Measurements from ENCODE around the gene CIDEA. TPM values are rescaled to one million over a fixed set of nuclear protein-coding genes. Genes with fewer than 3 reads are reported as not detected.
A peak's percentile ranks its signal among the peaks of the same experiment; 100 is the strongest.

Gene CIDEA
- polyA plus RNA-seq, 3 donors: not detected

DNA sequence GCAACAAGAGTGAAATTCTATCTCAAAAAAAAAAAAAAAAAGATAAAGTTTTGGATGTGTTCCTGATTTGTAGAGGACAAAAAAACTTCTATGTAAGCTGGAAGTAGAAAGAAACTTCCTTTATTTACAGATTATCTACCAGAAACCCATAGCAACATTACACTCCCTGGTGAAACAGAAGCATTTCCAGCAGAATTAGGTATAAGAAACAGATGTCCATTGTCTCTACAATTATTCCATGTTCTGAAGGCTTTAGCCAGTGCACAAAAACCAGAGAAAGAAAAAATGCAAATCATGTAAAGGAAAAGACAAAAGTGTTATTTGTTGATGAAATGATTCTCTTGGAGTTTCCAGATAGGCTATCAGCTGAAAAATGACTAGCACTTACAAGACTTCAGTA lies 58.8 kb downstream of the CIDEA start:
- Histone ChIP-seq H3K9ac (ENCODE audit: insufficient read depth, low read length, poor library complexity, severe bottlenecking) (no peak overlapping the region), H3K27ac (ENCODE audit: low read depth in 1 of 2, low read length in 2 of 2) (no peak overlapping the region), H3K36me3 (replicated peaks in 1 of 2; ENCODE audit: control insufficient read depth in 1 of 2, insufficient read depth in 2 of 2, low read length in 2 of 2) (peaks cover 3 to 42% of the 10 kb centered on the region in 2 donors), H3K9me3 (replicated peaks in 1 of 2; ENCODE audit: control insufficient read depth in 1 of 2, insufficient read depth in 1 of 2, low read length in 2 of 2) (peaks cover 8 to 9% of the 10 kb centered on the region in 2 donors), H3K4me2 (replicated peaks; ENCODE audit: extremely low read depth, low read length, poor library complexity, severe bottlenecking) (no peak overlapping the region), H3K27me3 (ENCODE audit: control insufficient read depth in 2 of 2, insufficient read depth in 2 of 2, low read length in 2 of 2) (peaks cover 0 to 11% of the 10 kb centered on the region in 2 donors), H3K4me3 (replicated peaks in 1 of 3; ENCODE audit: low read depth in 2 of 3, low read length in 3 of 3) (no peak overlapping the region), H4K20me1 (ENCODE audit: insufficient read depth, low read length) (no peaks in the 10 kb centered on the region), H3K79me2 (ENCODE audit: insufficient read depth, low read length) (peaks cover 9% of the 10 kb centered on the region), H3K4me1 (ENCODE audit: control insufficient read depth in 1 of 2, insufficient read depth in 2 of 2, low read length in 2 of 2) (peaks cover 20 to 26% of the 10 kb centered on the region in 2 donors), H2AFZ (ENCODE audit: insufficient read depth, low read depth, low read length, poor library complexity, severe bottlenecking) (no peak overlapping the region)
- peaks cover 0 to 15% (median 11%) of the 10 kb centered on the region in 3 donors for H3K27me3 Mint-ChIP-seq (ENCODE audit: low read depth in 3 of 3)
- H3K9me3 Mint-ChIP-seq: peaks cover 0 to 16% (median 10%) of the 10 kb centered on the region in 7 donors
- no peak for DNase-seq
- intact Hi-C loops (cut with micrococcal nuclease): no loop called here
- H3K4me3 Mint-ChIP-seq: no peak overlapping the region
- H3K27ac Mint-ChIP-seq: no peak overlapping the region
- H3K4me1 Mint-ChIP-seq: peaks cover 20% of the 10 kb centered on the region
- peaks cover 19 to 37% of the 10 kb centered on the region in 2 donors for H3K36me3 Mint-ChIP-seq
- TF ChIP-seq, protein P1, sequence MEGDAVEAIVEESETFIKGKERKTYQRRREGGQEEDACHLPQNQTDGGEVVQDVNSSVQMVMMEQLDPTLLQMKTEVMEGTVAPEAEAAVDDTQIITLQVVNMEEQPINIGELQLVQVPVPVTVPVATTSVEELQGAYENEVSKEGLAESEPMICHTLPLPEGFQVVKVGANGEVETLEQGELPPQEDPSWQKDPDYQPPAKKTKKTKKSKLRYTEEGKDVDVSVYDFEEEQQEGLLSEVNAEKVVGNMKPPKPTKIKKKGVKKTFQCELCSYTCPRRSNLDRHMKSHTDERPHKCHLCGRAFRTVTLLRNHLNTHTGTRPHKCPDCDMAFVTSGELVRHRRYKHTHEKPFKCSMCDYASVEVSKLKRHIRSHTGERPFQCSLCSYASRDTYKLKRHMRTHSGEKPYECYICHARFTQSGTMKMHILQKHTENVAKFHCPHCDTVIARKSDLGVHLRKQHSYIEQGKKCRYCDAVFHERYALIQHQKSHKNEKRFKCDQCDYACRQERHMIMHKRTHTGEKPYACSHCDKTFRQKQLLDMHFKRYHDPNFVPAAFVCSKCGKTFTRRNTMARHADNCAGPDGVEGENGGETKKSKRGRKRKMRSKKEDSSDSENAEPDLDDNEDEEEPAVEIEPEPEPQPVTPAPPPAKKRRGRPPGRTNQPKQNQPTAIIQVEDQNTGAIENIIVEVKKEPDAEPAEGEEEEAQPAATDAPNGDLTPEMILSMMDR (IDR thresholded peaks at IDR 0.05): no peak

DNA sequence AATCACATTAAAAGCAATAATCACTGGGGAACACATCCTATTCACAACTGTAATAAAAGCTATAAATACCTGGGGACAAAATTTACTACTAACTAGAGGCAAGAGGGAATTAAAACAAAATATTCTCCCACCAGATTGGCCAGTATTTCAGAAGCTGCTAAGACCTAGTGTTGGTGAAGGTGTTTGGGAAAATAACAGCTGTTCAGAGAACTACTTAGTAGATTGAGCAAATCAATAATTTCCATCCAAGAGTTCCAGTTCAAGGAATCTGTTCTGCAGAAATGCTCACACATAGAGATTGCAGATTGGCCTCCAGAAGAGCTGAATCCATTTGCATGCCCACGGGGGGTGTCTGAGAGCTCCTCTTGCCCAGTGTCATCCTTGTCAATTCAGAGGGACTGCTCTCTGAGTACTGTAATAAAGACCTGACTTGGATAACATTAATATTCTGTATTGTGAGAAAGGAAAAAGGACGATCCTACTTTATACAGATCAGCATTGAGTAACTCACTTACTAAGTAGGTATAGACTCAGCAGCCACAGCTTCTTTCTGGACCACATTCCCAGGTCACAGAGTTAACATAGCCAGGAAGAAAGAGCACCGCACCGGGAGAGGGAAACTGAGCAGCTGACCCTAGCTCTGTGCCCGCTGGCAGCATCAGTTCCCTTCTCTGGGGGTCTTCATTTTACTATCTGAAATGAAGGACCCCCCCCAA lies 59.5 kb downstream of the CIDEA start:
- Histone ChIP-seq H3K9me3 (replicated peaks in 1 of 2; ENCODE audit: control insufficient read depth in 1 of 2, insufficient read depth in 1 of 2, low read length in 2 of 2) (peaks cover 8 to 9% of the 10 kb centered on the region in 2 donors), H3K9ac (ENCODE audit: insufficient read depth, low read length, poor library complexity, severe bottlenecking) (no peak overlapping the region), H3K79me2 (ENCODE audit: insufficient read depth, low read length) (peaks cover 9% of the 10 kb centered on the region), H3K27me3 (ENCODE audit: control insufficient read depth in 2 of 2, insufficient read depth in 2 of 2, low read length in 2 of 2) (peaks cover 0 to 11% of the 10 kb centered on the region in 2 donors), H3K4me1 (ENCODE audit: control insufficient read depth in 1 of 2, insufficient read depth in 2 of 2, low read length in 2 of 2) (peaks cover 25 to 27% of the 10 kb centered on the region in 2 donors), H3K4me3 (replicated peaks in 1 of 3; ENCODE audit: low read depth in 2 of 3, low read length in 3 of 3) (no peak overlapping the region), H3K36me3 (replicated peaks in 1 of 2; ENCODE audit: control insufficient read depth in 1 of 2, insufficient read depth in 2 of 2, low read length in 2 of 2) (peaks cover 3 to 42% of the 10 kb centered on the region in 2 donors), H3K4me2 (replicated peaks; ENCODE audit: extremely low read depth, low read length, poor library complexity, severe bottlenecking) (no peak overlapping the region), H3K27ac (ENCODE audit: low read depth in 1 of 2, low read length in 2 of 2) (peak overlapping the region in 1 of 2 donors; percentile 5), H4K20me1 (ENCODE audit: insufficient read depth, low read length) (no peaks in the 10 kb centered on the region), H2AFZ (ENCODE audit: insufficient read depth, low read depth, low read length, poor library complexity, severe bottlenecking) (no peak overlapping the region)
- TF ChIP-seq, protein P1 (IDR thresholded peaks at IDR 0.05): no peak
- intact Hi-C loops (cut with micrococcal nuclease): no loop called here
- H3K36me3 Mint-ChIP-seq: peaks cover 19 to 37% of the 10 kb centered on the region in 2 donors
- H3K27ac Mint-ChIP-seq: peak overlapping the region in 4 of 7 donors; percentile 9 to 69 (median 14)
- H3K27me3 Mint-ChIP-seq (ENCODE audit: low read depth in 3 of 3): peaks cover 0 to 13% (median 11%) of the 10 kb centered on the region in 3 donors
- no peak overlapping the region for H3K4me3 Mint-ChIP-seq
- peaks cover 0 to 16% (median 10%) of the 10 kb centered on the region in 7 donors for H3K9me3 Mint-ChIP-seq
- H3K4me1 Mint-ChIP-seq: peaks cover 24% of the 10 kb centered on the region
- 100% methylated on average over 1 of the region's 5 CpGs for WGBS (ENCODE audit: insufficient coverage)
- no peak for DNase-seq

Measured in CD14-positive monocyte (primary cell).